Activated CD4-positive, alpha-beta T cell treated with anti-CD3 and anti-CD28 coated beads, Interleukin-2, Interleukin-4, amounts not matched to agents 100 ng/mL and 50 ng/mL, durations not matched to agents 16 hours and 8 hours (primary cell): ENCODE data around the gene MAP3K20.
A peak's percentile ranks its signal among the peaks of the same experiment; 100 is the strongest.
"Not testable (repeated sequence)": the region's sequence is repeated elsewhere in the genome, so short reads cannot be mapped to it uniquely, and the experiment has no call there.

Source experiments
- DNase-seq: peaks from one replicate; pipeline ENCODE4 v3.0.0-alpha.2; 2020; ENCODE audit warnings: low spot score

MAP3K20 gene

DNA sequence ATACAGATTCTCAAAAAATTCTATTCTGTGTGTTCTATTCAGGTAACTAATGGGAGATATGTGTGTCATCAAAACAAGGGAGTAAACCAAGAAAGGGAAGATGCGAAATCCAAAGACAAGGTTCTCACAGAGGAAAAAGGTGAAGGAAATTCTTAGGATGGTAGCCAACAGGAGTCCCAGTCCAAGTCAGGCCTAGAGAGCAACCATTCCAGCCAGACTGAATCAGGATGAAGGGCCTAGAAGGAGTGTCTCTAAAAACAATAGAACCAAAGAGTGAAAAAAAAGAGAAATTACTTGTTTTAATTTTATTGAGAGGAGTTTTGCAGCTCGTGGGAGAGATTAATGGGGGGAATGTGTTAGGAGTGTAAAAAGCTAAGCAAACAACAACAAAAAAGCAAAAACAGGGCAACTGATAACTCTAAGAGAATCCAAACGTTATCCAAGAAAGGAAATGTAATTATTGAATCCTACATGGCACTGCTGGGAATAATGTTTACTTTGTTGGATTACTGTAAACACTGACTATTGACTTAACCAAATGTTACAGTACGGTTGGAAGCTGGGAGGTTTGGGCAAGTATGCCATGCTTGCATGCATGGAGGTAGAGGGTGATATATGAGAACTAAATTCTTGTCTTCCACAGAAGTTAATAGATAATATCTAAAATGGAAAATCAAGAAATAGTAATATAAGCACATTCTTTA lies 12.3 kb downstream of the MAP3K20 start:
- no peak for DNase-seq

DNA sequence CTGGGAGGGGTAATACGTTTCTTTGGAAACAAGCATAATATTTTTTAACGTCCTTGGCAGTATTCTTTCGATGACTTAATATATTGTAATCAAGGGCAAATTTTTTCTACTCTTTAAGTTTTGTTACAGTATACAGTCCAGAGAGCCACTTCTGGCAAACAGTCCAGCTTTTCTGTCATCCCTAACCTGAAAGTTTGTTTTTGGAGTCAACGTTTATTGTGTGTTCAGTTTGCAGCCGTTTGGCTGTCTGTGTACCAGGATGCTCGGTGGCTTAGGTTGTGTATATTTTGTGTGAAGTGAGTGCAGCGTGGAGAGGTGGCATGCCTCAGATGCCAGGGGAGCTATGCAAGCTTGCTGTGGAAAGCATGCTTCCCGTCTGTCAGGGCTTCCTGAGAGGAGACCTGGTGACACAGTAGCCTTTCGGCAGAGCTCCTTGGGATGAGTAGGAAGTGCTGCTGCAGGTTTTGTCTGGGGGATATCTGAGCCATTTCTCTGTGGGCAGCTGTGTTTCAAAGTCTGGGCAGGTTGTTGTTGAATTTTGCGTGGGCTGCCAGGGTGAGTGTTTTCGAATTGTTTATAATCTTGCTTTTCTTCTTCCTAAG lies 14.7 kb downstream of the MAP3K20 start:
- DNase-seq: no peak

DNA sequence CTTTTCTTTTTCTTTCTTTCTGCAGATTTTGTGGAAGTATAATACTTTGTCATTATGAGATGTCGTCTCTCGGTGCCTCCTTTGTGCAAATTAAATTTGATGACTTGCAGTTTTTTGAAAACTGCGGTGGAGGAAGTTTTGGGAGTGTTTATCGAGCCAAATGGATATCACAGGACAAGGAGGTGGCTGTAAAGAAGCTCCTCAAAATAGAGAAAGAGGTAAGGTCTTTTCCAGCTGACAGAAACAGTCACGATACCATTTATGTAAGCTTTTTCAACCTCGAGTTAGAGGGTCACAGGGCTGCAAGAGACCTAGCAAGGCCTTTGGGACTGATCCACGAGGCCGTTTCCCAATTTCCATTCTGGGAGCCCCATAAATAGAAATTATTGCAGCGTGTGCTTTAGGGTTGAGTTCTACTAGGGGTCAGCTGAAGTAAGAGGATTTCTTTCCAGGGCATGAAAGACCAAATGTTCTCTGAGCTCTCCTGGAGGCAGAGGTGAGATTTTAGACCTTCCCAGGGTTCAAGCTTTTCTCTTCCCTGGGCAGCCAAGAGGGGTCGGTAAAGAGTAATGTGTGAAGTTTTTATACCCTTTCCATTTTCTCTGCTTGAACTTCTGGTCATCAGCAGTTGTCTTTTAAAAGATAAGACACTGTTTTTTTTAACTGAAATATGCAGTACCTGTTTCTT lies 15.5 kb downstream of the MAP3K20 start:
- no peak for DNase-seq

DNA sequence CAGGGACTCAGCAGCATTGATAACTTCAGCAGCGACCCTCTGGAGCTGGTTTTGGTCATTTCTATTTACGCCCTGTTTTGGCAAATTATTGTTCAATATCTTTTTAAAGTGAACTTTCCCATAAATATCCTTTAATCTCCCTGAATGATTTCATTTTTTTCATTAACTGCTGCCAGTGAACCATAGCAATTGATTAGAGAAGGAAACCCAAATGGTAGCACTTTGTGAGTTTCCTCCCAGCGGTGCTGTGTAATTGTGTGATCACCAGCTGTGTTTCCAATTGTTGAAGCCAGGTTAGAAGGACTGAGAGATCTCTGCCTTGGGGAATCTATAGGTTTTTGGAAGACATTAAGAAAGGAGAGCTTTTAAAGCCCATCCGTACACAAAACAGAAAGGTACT lies 16.3 kb downstream of the MAP3K20 start:
- no peak for DNase-seq

DNA sequence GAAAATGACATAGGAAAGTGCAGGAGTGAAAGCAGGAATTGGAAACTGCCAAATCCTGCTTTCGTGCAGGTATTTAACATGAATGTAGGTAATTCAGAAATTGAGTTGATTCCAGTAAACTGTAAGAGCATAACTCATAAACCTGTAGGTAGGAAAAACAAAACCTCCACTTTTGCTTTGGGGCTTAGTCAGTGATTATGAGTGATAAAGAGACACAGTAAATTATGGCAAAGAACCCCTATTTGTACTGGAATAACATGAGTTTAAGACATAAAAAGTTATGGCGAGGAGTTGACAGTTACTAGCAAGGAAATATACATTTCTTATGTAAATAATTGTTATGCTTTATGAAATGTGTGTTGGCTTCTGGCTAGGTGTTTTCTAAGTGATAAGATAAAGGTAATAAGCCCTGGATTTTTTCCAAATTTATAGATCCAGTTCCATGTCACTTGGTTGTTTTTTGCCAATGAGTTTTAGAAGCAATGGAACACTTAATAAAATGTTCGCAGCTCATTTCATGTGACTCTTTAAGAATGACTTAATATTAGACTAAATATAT lies 17.3 kb downstream of the MAP3K20 start:
- no peak for DNase-seq

DNA sequence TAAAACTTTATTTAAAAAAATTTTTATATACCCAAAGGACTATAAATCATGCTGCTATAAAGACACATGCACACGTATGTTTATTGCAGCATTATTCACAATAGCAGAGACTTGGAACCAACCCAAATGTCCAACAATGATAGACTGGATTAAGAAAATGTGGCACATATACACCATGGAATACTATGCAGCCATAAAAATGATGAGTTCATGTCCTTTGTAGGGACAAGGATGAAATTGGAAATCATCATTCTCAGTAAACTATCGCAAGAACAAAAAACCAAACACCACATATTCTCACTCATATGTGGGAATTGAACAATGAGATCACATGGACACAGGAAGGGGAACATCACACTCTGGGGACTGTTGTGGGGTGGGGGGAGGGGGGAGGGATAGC lies 18.0 kb downstream of the MAP3K20 start:
- not testable (repeated sequence) for DNase-seq

DNA sequence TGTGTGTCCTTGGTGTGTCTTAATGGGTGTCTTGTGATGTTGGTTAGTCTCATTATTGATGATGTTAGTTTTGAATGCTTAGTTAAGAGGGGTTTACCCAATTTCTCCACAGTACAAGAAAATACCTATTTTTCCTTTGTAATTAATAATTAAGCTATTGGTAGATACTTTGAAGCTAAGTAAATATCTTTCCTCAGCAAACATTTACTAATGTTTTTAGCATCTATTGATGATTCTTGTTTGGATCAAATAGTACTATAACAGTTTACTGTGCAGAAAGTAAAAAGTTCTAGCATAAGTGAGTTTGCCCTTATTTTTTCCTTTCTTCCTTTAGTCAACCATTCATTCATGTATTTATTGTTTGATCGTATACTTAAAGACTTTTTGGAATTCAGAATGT lies 19.1 kb downstream of the MAP3K20 start:
- no peak for DNase-seq

DNA sequence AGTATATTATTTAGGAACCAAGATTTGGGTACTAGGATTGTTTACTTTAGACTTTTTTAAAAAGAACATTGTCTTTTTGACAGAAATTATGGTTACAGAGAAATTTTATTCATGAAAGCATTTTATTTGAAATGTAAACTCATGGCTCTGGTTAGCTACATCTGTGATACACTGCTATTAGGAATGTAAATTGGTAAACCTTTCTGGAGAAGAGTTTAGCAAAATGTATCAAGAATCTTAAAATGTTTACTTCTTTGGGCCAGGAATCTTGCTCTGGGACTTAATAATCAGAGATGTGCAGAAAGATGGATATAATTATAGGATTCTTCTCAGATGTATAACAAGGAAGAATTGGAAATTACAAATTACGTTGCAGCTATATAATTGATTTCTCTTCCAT lies 19.7 kb downstream of the MAP3K20 start:
- DNase-seq: no peak

DNA sequence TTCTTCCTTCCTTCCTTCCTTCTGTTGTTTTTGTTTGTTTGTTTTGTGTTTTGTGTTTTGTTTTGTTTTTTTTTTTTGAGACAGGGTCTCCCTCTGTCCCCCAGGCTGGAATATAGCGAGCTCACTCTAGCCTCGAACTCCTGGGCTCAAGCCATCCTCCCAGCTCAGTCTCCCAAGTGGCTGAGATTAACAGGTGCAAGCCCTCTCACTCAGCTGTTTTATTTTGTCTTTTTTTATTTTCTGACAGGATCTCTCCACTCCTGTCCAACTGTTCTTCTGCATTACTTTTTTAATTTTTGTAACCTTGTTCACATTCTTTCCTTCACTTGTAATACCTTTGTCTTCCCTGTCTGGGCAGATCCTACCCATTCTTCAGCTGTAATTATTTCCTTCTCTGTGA lies 23.6 kb downstream of the MAP3K20 start:
- DNase-seq: no peak

DNA sequence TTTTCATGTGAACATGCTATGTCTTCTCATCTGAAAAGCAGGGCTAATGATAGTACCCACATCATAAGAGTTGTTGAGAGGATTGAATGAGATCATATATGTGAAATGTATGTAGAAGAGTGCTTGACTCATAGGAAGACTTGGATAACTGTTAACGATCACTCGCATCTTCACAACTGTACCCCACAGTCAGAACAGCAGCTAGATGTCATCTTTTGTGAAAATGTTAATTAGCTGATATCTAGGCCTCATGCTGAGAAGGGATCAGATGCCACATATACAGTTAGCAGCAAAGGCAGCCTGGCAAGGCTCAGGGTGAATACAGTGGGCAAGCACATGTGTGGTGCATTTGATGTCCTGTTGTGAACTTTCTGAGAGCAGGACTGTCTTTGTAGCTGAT lies 24.2 kb downstream of the MAP3K20 start:
- peak; percentile 27 for DNase-seq

DNA sequence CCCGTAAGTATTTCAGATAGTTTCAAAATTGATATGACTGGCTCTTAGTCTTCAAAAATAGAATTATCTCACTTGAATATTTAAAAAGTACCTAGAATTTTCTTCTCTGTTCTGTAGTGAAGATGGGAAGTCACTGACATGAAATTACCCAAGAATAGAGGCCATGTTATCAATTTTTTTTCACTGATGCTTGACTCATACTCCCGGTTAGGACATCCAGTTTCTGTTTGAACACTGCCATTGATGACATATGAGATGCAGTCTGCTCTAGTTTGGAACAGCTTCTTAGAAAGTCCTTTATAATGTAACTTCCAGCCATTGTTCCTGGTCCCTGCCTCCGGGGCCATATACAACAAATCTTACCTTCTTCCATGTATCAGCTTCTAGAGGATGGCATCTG lies 26.0 kb downstream of the MAP3K20 start:
- DNase-seq: peak; percentile 63

DNA sequence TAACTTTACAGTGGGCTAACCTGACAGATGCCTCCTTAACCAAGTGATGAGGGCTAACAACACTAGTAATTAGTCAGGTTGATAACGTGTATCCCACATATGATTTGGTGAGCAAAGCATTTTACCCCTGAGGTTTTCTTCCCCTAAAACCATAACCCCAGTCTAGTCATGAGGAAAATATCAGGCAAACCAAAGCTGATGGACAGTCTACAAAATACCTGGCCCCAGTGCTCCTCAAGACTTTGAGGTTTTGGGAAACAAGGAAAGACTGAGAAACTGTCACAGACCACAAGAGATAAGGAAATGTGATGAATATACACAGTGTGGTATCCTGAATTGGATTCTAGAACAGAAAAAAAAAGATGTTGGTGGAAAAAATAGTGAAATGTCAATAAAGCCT lies 28.5 kb downstream of the MAP3K20 start:
- DNase-seq: no peak

DNA sequence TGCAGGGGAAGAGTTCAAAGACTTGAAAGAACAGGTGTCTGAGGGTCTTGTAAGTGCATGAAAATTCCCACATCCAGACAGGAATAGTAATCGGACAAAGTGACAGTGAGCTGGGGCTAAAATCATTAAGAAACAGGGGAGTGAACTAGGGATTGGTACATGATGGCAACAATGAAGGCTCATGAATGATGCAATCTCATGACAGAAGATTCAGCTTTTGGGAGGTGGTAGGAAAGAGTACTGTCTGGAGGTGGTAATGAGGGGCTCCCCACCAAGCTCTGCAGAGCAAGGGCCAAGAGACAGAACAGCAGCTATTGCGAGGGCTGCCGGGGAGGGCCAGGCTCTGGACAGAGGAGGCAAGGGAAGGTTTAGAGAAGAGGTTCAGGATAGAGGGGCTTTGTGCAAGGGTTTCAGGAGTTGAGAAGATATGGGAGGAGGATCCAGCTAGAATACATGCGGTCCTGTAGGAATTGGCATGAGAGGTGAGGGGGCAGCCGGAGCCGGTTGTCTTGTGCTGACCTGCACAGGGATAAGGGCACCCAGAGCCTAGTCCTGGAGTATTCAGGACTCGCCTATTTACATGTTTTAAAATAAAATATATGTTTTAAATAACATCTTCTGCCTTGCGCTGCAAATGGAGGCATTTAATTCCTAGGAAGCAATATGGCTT lies 31.4 kb downstream of the MAP3K20 start:
- DNase-seq: no peak

DNA sequence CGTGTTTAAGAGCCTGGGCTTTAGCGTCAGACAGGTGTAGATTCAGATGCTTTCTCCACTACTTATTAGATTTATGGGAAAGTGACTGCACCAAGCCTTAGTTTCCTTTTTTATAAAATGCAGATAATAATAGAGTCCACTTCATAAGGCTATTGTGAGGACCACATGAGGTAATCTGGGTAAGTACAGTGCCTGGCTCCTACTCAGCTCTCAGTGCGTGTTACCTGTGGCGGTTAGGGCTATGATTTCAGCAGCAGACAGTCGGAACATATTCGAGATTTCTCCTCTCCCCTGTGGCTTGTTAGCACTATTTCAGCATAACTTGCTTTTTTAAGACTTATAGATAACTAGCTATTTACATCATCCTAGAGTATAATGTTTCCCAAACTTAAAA lies 32.0 kb downstream of the MAP3K20 start:
- no peak for DNase-seq

DNA sequence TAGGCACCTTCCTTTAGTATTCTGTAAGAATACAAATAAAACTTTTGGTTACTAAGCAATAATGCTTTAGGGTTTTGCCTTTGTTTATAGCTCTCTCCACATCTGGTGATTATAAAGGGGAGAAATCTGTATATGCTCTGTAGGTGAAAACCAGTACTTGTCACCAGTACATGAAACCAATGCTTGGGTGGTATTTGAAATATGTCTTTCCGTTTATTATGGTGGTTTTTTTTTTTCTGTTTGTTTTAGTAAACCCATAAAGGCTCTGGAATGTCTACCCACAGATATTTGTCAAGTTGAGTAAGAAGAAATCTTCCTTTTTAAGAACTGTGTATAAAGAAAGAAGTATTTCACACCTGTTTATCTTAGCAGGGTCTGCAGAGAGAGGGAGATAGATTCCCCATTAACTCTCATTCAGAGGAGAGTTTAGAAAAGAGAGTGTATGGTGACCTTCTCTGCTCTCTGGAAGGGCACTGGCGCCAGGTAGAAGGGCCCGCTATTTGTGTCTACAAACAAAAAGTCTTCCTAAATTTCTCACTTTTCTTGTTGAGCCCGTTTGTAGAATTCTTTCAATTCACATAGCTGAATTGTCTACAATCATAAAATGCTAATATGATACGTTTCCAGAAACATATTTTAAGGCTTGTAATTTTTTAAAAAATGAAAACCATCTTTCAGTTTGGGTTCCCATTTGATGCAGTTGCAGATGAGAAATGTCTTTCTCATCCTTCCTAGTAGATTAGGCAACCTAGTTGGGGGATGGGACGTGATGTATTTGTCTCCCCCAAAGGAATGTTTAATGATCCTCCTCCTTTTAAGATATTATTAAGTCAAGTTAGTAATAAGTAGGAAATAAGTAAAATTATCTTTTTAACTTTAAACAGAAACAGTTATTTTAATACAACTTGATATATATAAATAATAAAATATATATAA lies 33.9 kb downstream of the MAP3K20 start:
- no peak for DNase-seq

DNA sequence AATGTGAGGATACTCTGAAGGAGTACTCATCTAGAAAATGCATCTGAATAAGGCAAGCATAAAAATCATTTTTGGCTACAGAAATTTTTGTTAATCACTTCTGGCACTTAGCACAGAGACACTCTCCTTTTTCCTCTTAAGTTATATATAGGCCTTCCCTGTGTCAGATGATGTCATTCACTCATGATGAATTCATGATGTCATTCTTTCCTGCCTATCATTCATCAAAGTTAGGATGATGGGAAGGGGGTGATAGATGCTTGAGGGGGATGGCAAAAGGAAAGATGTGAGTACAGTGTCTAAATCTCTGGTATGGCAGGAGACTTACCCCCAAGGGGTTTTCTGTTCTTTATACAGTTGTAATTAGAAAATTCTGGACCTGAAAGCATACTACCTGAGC lies 42.0 kb downstream of the MAP3K20 start:
- no peak for DNase-seq

DNA sequence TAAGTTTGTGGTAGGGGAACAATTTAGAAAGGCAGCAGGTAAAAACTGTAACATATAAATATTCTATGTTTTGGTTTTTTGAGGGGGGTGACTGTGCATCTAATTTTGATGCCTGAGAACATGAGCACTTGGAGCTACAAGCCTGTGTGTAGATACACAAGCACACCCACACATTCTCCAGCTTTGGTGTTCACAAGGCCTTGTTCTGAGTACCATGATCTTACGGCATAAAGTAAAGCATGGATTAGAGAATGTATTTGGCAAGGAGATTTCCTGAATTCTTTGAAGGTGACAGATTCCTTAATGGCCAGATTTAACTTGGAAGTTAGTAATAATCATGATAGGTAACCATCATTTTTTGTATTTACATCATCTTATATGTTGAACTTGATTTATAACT lies 42.7 kb downstream of the MAP3K20 start:
- no peak for DNase-seq

DNA sequence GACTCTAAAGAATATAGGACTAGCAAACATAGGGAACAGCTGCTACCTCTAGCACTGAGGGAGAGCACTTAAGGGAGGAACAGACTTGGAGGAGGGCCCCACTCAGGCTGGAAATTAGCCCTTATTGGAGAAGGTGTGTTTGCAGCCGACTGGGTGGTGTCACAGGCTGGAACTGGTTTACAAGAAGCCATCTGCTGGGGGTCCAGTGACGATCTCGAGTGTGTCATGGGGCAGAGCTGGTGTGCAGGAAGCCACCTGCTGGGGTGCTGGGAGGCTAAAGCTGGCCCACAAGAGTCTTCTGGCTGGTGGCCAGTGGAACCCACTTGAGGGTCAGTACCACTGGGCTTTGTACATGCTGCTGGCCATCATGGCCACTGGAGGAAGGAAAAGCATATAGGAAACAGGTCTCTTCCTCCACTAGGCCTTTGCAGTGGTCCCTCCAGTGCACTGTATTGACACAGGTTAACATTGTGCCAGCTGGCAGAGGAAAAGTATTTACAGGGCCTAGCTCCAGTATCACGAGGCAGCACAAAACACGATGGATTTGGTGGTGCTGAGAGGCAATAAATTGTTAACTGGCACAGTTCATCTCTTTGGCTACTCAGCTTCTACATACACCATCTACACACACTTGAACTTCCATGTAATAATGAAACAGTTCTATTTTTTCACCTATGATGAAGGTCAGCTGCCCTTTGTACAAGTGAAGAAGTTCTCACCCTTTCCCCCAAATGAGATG lies 43.6 kb downstream of the MAP3K20 start:
- no peak for DNase-seq

DNA sequence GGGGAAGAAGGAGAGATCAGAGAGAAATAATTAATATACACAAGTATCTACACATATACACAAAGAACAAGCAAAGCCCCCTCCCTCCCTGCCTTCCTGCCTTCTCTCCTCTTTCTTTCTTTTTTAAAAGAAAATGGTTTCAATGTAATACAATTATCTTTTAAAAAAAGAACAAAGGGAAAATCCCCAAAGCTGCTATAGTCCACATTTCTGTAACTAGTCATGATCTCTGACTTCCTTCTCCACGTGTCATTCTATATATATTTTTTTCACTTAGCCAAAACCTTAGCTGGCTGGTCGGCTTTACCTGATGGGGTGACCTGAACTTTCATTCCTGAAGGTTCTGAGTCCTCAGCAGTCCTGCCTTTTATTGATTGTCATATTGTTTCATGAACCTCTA lies 44.3 kb downstream of the MAP3K20 start:
- no peak for DNase-seq

DNA sequence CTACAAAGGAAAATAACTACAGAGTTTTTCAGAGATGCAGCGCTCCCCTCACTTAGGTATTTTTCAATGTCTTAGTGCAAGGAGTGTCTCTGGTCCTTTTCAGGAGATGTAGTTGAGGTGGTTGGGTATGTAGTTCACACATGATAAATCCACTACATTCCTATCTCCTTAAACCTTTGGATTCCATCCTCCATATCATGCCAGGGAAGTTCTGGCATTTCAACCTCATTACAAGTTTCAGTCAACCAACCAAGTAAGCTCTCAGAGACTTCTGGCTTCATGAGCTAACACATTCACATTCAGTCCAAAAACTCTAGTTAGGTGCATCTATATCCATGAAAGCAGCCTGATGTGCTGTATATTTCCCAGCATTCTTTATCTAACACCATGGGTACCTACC lies 47.3 kb downstream of the MAP3K20 start:
- no peak for DNase-seq

DNA sequence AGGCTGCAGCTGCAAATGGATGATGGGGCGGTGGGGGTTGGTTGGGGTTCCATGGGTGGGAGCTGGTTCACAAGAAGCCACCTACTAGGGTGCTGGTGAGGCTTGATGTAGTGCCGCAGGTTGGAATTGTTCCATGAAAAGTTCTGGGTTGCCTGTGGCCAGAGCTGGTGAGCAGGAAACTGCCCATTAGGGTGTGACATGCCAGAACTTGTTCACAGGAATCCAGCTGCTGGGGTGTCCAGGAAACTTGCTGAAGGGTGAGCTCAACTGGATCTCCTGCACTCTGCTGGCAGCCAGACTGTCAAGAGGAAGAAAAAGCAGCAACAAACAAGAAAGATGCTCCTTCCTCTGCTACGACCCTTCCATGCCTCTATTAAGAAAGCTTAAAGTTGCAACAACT lies 48.8 kb downstream of the MAP3K20 start:
- DNase-seq: no peak
